Duodenal mucosa (tissue), 2 donors: ENCODE data around the gene MGMT.

Experiments
- H3K27ac ChIP-seq: one replicate; pipeline ENCODE4 v1.7.0; 2013; ENCODE audit warnings: low read depth, low read length
- H3K27me3 ChIP-seq, 2 donors: one replicate each; pipeline ENCODE4 v1.7.0; 2013; ENCODE audit warnings: low read length in 2 of 2, control low read depth in 1 of 2; ENCODE audit not compliant: insufficient read depth in 2 of 2, control insufficient read depth in 1 of 2
- H3K36me3 ChIP-seq, 2 donors: one replicate each; pipeline ENCODE4 v1.7.0; 2013; ENCODE audit warnings: low read length in 2 of 2, control low read depth in 1 of 2; ENCODE audit not compliant: insufficient read depth in 2 of 2, control insufficient read depth in 1 of 2
- H3K4me1 ChIP-seq, 2 donors: one replicate each; pipeline ENCODE4 v1.7.0; 2013; ENCODE audit warnings: low read length in 2 of 2, control low read depth in 1 of 2; ENCODE audit not compliant: insufficient read depth in 2 of 2, control insufficient read depth in 1 of 2
- H3K4me3 ChIP-seq, 2 donors: one replicate each; pipeline ENCODE4 v1.7.0; 2013; ENCODE audit warnings: low read length in 2 of 2, low read depth in 1 of 2
- H3K9ac ChIP-seq, 2 donors: one replicate each; pipeline ENCODE4 v1.7.0; 2013; ENCODE audit warnings: low read length in 2 of 2, low read depth in 1 of 2
- H3K9me3 ChIP-seq, 2 donors: one replicate each; pipeline ENCODE4 v1.7.0; 2013; ENCODE audit warnings: low read length in 2 of 2, control low read depth in 1 of 2; ENCODE audit not compliant: control insufficient read depth in 1 of 2

MGMT gene

DNA sequence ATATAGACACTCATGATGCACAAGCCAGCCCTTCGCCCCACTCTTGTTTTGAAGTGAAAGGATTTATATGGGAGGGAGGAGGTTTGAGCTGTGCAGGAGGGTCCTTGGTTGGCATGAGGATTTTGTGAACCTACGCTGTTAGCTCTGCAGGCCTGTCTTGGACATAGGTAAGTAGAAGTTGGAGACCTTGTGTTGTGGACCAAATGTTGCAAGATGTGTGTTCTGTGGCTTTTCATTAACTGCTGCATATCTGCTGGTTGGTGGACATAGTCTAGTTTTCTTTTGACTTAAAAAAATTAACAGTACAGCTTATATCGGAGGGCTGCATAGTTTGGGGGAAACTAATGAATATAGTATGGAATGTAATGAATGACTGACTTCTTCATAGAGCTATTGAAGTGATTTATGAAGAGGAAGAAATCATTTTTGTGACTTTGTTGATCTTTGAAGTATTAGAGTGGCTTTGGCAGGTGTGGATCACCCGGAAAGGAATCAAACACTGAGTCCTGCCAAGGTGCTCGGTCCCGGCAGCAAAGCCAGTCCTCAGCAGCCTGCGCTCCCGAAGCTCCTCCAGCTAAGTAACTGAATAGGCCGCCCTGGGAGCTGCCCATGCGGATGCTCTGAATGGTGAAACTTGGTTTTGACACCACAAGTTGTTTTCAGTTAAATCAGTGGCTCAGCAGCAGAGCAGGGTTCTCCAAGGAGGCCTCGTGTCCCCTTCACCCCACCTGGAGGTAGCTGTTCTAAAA, 3.2 kb downstream of the MGMT start:
- Histone ChIP-seq H3K4me1 (peaks cover 6 to 19% of the 10 kb centered on the region in 2 donors), H3K9me3 (no peaks in the 10 kb centered on the region), H3K27me3 (no peaks in the 10 kb centered on the region), H3K36me3 (peaks cover 0 to 8% of the 10 kb centered on the region in 2 donors), H3K9ac (no peak overlapping the region), H3K4me3 (no peak overlapping the region), H3K27ac (no peak overlapping the region)

DNA sequence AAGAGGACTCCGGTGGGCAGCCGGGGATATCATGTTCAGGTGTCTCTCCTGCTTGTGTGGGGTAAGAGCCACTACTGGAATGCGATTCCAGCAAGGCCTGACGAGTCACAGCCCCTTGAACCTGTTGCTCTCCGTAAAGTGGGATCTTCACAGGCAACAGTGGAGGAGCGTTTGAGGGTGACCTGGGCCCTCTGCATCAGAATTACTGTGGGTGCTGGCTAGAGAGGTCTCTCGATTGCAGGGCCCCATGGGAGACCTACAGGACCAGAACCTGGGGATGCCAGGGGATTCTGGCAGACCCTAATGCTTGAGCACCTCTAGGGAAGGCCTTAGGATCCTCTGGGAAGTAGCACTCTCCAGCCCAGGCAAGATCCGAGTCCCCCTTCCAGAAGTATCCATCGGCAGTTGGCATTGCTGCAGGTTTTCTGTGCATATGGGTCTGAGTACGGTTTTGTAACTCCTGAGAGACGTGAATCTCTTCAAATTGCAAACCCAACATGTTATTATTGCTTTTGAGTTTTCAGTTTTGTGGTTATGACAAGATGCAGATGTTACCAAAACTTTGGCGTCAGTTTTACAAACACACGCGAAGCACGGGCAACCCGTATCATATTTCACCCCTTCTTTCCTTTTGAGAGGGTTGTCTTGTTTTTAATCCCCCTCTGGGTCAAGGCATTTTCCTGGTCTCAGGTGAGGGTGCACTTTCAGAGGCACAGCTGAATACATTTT, 4.6 kb downstream of the MGMT start:
- Histone ChIP-seq H3K9ac (no peak overlapping the region), H3K4me3 (no peak overlapping the region), H3K27me3 (no peaks in the 10 kb centered on the region), H3K4me1 (peaks cover 6 to 12% of the 10 kb centered on the region in 2 donors), H3K36me3 (peaks cover 0 to 8% of the 10 kb centered on the region in 2 donors), H3K9me3 (no peaks in the 10 kb centered on the region), H3K27ac (no peak overlapping the region)

DNA sequence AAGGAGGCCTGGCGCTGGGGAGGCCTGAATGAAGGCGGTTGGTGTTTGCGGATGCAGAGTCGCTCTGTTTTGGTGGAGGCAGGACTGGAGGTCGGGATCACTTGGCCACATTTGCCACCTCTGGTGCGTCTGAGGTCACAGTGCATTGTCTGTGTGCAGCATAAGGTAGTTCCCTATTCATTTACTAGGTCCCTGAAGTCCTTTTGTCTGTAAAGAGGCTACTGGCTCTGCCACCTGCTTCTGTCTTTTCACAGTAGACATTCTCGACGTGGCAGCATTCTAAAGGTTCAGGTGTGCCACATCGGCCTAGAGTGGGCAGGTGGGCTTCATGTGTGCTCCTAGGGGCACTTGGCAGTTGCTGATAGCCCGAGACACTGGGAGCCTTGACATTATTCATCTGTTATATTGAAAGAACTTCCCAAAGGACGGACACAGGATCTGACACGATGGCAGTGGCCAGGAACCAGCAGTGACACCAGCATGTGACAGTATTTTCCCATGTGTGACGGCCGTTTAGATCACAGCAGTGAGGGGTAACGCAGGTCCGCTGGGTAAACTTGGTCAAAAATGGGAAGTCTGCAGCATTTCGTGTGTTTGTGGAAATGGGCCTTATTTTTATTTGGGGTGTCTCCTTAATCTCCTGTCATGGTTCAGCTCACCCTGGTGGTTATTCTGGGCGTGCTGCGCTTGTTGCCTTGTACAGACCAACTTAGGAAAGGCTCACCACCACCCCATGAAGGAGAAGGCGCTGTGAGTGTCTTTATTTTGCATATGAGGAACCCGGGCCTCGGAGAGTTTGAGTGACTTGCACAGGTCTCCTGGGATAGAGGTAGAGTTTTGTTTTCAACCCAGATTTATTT, 5.9 kb downstream of the MGMT start:
- Histone ChIP-seq H3K9ac (no peak overlapping the region), H3K9me3 (no peaks in the 10 kb centered on the region), H3K4me1 (peaks cover 1 to 4% of the 10 kb centered on the region in 2 donors), H3K36me3 (peaks cover 0 to 8% of the 10 kb centered on the region in 2 donors), H3K27me3 (no peaks in the 10 kb centered on the region), H3K4me3 (no peak overlapping the region), H3K27ac (no peak overlapping the region)

DNA sequence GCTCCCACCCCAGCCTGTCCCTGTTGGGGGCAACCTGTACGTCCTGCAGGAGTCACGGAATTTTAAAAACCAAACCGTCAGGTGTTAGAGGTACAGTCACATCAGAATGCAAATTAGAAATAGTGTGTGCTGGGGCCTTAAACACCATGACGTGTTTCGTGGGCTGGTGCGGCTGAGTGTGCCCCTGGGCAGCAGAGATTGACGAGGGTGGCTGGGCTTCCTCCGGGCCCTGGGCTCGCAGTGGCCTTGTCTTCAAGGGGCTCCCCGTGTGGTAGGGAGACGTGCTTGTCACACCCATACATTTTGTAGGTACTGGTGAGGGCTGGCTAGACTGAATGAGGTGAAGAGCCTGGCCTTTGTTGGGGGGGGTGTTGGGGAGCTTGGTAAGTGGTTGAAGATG, 7.6 kb downstream of the MGMT start:
- no peaks in the 10 kb centered on the region for H3K9me3 ChIP-seq
- H3K4me3 ChIP-seq: no peak overlapping the region
- no peaks in the 10 kb centered on the region for H3K27me3 ChIP-seq
- H3K27ac ChIP-seq: no peak overlapping the region
- peaks cover 0 to 8% of the 10 kb centered on the region in 2 donors for H3K36me3 ChIP-seq
- no peak overlapping the region for H3K9ac ChIP-seq
- no peaks in the 10 kb centered on the region for H3K4me1 ChIP-seq

DNA sequence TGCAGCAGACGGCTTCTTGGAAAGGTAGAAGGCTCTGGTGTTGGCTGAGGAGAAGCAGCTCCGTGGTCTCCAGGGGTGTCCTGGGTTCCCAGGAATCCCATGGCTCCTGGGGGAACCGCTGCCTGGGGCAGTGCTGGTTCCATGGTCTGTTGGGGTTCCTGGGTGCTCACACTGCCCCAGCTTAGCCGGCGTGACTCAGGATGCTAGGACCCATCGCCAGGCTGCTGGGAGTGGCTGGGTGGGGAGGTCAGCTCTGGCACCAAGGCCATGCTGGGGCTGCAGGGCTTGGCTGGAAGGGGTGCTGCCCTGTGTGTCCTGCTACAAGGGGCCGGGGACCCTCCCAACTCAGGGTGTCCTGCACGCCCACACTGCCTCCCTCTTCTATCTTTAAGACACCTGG, 9.4 kb downstream of the MGMT start:
- peaks cover 0 to 8% of the 10 kb centered on the region in 2 donors for H3K36me3 ChIP-seq
- H3K4me1 ChIP-seq: no peaks in the 10 kb centered on the region

DNA sequence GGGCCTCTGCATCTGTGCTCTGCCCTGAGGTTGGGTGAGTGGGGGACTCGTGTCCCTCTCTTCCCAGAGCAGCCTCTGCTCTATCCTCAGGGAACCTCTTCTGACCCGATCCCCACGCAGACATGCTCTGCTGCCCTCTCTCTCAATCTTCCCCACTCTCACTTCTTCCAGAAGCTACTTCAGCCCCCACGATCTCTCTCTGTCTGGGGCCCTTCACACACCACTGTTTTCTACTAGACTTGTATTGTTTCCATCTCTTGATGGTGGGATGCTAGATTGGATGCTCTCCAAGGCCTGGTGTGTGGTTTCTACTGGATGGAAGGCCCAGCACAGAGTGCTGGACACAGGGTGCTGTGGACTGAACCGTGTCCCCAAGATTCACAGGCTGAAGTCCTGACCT, 10.0 kb downstream of the MGMT start:
- Histone ChIP-seq H3K9me3 (peaks cover 5 to 6% of the 10 kb centered on the region in 2 donors), H3K4me3 (no peak overlapping the region), H3K4me1 (no peaks in the 10 kb centered on the region), H3K27ac (no peak overlapping the region), H3K27me3 (no peaks in the 10 kb centered on the region), H3K36me3 (peaks cover 0 to 7% of the 10 kb centered on the region in 2 donors), H3K9ac (no peak overlapping the region)

More for the DNA sequence above, 9.4 kb downstream of the MGMT start:
- H3K27me3 ChIP-seq: no peaks in the 10 kb centered on the region
- H3K9me3 ChIP-seq: peaks cover 5 to 6% of the 10 kb centered on the region in 2 donors
- no peak overlapping the region for H3K9ac ChIP-seq
- H3K27ac ChIP-seq: no peak overlapping the region
- H3K4me3 ChIP-seq: no peak overlapping the region

DNA sequence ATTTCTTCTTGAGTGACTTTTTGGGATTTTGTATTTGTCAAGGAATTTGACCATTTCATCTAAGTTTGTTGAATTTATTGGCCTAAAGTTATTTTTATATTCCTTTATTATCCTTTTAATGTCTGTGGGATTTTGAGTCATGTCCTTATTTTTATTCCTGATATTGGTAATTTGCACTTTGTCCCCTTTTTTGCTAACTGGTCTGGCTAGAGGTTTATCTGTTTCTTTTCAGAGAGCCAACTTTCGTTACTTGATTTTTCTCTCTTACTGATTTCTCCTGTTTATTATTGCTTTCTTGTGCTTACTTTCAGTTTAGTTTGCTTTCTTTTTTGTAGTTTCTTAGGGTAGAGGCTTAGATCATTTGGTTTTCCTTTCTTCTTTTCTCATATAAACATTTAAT, 14.6 kb downstream of the MGMT start:
- H3K27ac ChIP-seq: no peak overlapping the region
- H3K4me3 ChIP-seq: no peak overlapping the region
- no peaks in the 10 kb centered on the region for H3K4me1 ChIP-seq
- H3K27me3 ChIP-seq: no peaks in the 10 kb centered on the region
- no peaks in the 10 kb centered on the region for H3K36me3 ChIP-seq
- peaks cover 26 to 27% of the 10 kb centered on the region in 2 donors for H3K9me3 ChIP-seq
- no peak overlapping the region for H3K9ac ChIP-seq

DNA sequence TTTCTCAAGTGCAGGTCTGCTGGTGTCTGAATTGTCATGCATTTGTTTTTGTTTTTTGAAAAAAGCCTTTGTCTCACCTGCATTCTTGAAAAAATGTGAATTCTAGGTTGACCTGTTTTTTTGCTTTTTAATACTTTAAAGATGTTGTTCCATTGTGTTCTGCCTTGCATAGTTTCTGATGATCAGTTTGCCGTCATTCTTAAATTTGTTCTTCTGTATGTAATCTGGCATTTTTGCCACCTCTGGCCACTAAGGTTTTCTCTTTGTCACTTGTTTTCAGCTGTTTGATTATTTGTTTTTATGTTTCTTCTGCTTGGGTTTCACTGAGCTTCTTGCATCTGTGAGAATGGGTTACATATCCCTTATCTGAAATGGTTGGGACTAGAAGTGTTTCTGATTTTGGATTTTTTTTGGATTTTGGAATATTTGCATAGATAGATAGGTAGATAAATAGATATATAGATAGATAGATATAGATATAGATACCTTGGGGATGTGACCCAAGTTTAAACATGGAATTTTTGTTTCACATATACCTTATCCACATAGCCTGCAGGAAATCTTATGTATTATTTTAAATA, 16.5 kb downstream of the MGMT start:
- Histone ChIP-seq H3K27ac (no peak overlapping the region), H3K4me3 (no peak overlapping the region), H3K9ac (no peak overlapping the region), H3K9me3 (peaks cover 27% of the 10 kb centered on the region in 2 donors), H3K4me1 (no peaks in the 10 kb centered on the region), H3K36me3 (no peaks in the 10 kb centered on the region), H3K27me3 (no peaks in the 10 kb centered on the region)

DNA sequence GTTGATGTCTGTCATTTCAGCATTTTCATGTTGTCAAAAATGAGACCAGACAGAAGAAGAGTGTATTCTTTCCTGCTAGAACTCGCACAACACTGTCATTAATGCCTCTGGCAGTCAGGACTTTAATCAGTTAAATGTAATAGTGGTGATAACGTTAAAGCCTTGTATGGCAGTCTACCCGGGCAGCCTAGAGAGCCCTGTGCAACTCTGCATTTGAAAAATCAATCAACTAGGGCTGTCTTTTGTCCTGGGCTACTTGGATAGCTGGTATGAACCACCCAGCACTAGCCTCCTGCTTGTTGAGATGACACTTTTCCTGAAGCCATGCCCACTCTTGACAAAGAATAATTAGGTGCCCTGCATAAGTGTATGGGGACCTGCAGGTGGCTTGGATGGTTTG, 19.8 kb downstream of the MGMT start:
- no peaks in the 10 kb centered on the region for H3K36me3 ChIP-seq
- H3K4me3 ChIP-seq: no peak overlapping the region
- no peaks in the 10 kb centered on the region for H3K4me1 ChIP-seq
- no peak overlapping the region for H3K9ac ChIP-seq
- H3K27me3 ChIP-seq: no peaks in the 10 kb centered on the region
- peaks cover 33 to 42% of the 10 kb centered on the region in 2 donors for H3K9me3 ChIP-seq
- no peak overlapping the region for H3K27ac ChIP-seq
